PFSK-1 (cell line): ENCODE data around the gene EAPP. TPM values are rescaled to one million over a fixed set of nuclear protein-coding genes. Genes with fewer than 3 reads are reported as not detected.

Source experiments
- FOXP2 ChIP-seq: optimal IDR thresholded peaks from 2 replicates; pipeline ENCODE3; 2011; ENCODE audit warnings: borderline replicate concordance, control low read depth, inconsistent platforms; ENCODE audit not compliant: insufficient read depth; ENCODE audit errors: extremely low read length, extremely low read depth
- POLR2AphosphoS5 ChIP-seq: IDR thresholded peaks from 2 replicates; pipeline ENCODE4 v1.6.1; 2012; ENCODE audit warnings: low read depth, mild to moderate bottlenecking, control low read depth, low read length, moderate library complexity
- REST ChIP-seq, 2 experiments: IDR thresholded peaks; 2 replicates each; pipeline versions ENCODE4 v1.6.1 to v1.8.0; 2011 to 2012; ENCODE audit warnings: low read depth in 2 of 2, low read length in 2 of 2, control low read depth in 1 of 2, inconsistent platforms in 1 of 2, mild to moderate bottlenecking in 1 of 2, moderate library complexity in 1 of 2; ENCODE audit not compliant: insufficient read depth in 1 of 2
- SIN3A ChIP-seq: IDR thresholded peaks from 2 replicates; pipeline ENCODE4 v1.6.1; 2012; ENCODE audit warnings: mild to moderate bottlenecking, low read length, moderate library complexity, borderline replicate concordance; ENCODE audit not compliant: insufficient read depth
- TAF1 ChIP-seq: IDR thresholded peaks from 2 replicates; pipeline ENCODE4 v1.6.1; 2012; ENCODE audit warnings: low read length, control low read depth, borderline replicate concordance; ENCODE audit not compliant: insufficient read depth
- polyA plus RNA-seq: library from polyadenylated mRNA; unstranded; fragments of >200 nt; gene quantifications from one replicate; pipeline ENCODE4 v1.2.1, GENCODE V29; 2012; ENCODE audit warnings: low read depth, missing spikeins; ENCODE audit not compliant: insufficient read length

Gene EAPP
- polyA plus RNA-seq, result 12.3 TPM

- TF ChIP-seq TAF1 (peak; percentile 66; the same call in 1 of the 2 replicates), REST (IDR thresholded peaks at IDR 0.05; ENCODE audit: insufficient read depth in 1 of 2, low read depth in 2 of 2, low read length in 2 of 2) (no peak), FOXP2 (peak; percentile 95), SIN3A (peak; percentile 88; the same call in 1 of the 2 replicates), POLR2AphosphoS5 (peak; percentile 59)
These were observed at the start of gene EAPP for GRCh38 chr14:34539407-34540180. Gene EAPP (minus strand): TSS chr14:34539701. CDS start chr14:34539628, 73 bp downstream.

GRCh38 chr14:34583525-34583924, 44.0 kb upstream of the EAPP start:
- no peak for TF ChIP-seq SIN3A
- TF ChIP-seq TAF1, result no peak
- TF ChIP-seq FOXP2, result no peak
- TF ChIP-seq POLR2AphosphoS5, result no peak
- TF ChIP-seq REST (IDR thresholded peaks at IDR 0.05; ENCODE audit: insufficient read depth in 1 of 2, low read depth in 2 of 2, low read length in 2 of 2), result no peak

- TF ChIP-seq FOXP2 (no peak), REST (IDR thresholded peaks at IDR 0.05; ENCODE audit: insufficient read depth in 1 of 2, low read depth in 2 of 2, low read length in 2 of 2) (no peak), POLR2AphosphoS5 (no peak), TAF1 (no peak)
These were observed 42.7 kb upstream of the EAPP start for GRCh38 chr14:34582117-34582680.

GRCh38 chr14:34580381-34580780, 40.9 kb upstream of the EAPP start:
- TF ChIP-seq FOXP2 (no peak), SIN3A (no peak)

- TF ChIP-seq TAF1 (no peak), POLR2AphosphoS5 (no peak), SIN3A (no peak), REST (IDR thresholded peaks at IDR 0.05; ENCODE audit: insufficient read depth in 1 of 2, low read depth in 2 of 2, low read length in 2 of 2) (no peak), FOXP2 (no peak)
These were observed 32.3 kb upstream of the EAPP start for GRCh38 chr14:34571771-34572170.
